Activated naive CD8-positive, alpha-beta T cell treated with anti-CD3 and anti-CD28 coated beads, Interleukin-2, amount 10 ng/mL, durations not matched to agents 7 days and 5 days (primary cell): Measurements from ENCODE around the gene CCSER1. TPM values are rescaled to one million over a fixed set of nuclear protein-coding genes. Genes with fewer than 3 reads are reported as not detected.

Experiments used
- ATAC-seq: fragments of 150-1000 bp; cut with Tn5 transposase; one replicate; pipeline ENCODE4 v1.10.0; 2021; ENCODE audit warnings: low read depth, moderate library complexity
- POLR2A ChIA-PET: fragments of 350-600 bp; sonication (Branson Sonifier 250); formaldehyde crosslinking; loops from one replicate; lab custom pipeline; 2021; ENCODE audit warnings: antibody characterized with exemption; lab: Charles Lee
- DNase-seq: peaks from one replicate; pipeline ENCODE4 v3.0.0; 2021
- H3K27ac Mint-ChIP-seq: one replicate; pipeline ENCODE4 v1.8.0; 2022; ENCODE audit warnings: mild to moderate bottlenecking, mixed read lengths
- H3K27me3 Mint-ChIP-seq: one replicate; pipeline ENCODE4 v1.8.0; 2022; ENCODE audit warnings: mild to moderate bottlenecking, moderate library complexity, mixed read lengths
- H3K36me3 Mint-ChIP-seq: one replicate; pipeline ENCODE4 v1.8.0; 2021; ENCODE audit warnings: mild to moderate bottlenecking, mixed read lengths
- H3K4me1 Mint-ChIP-seq: one replicate; pipeline ENCODE4 v1.8.0; 2021; ENCODE audit warnings: mixed read lengths
- H3K4me3 Mint-ChIP-seq: one replicate; pipeline ENCODE4 v1.8.0; 2022; ENCODE audit warnings: mild to moderate bottlenecking, moderate library complexity, mixed read lengths
- H3K9me3 Mint-ChIP-seq: one replicate; pipeline ENCODE4 v1.8.0; 2021; ENCODE audit warnings: mixed read lengths
- total RNA-seq, 2 experiments: library from RNA; stranded (reverse); gene quantifications; one replicate each; pipeline ENCODE4 v1.2.3, GENCODE V29; 2021

The CCSER1 gene
- total RNA-seq, 2 experiments from 2014 or later = 0.64 TPM; not detected in 1

DNA sequence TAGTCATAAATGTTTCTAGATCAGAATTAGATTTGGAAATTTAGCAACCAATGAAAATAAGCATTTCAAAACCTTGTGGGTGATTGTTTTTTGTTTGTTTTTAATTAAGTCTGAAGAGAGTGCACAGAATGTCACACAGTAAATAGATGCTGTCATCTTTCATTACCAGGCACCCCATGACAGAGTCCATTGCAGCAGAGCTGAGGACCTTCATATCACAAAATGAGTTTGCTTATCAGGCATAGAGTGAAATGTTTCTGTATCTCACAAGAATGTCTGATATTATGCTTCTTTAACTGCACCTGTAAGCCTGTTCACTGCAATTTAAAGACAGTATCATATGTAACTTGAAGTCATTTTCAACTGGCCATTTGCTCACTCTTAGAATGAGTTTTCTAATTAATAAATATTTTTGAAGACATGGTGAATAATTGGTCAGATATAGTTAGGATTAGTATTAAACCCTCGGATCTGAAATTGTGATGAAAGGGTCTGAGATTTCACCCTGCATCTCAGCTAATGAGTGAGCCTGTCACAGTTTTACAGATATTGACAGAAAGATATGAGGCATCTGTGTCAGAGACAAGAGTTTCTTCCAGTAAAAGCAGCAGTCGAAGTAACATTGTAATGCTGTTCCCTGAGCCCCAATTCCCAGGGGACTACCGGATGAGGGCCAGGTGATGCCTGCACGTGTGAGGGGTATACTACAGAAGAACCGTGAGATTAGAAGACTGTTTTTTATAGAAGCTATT, 416.4 kb downstream of the CCSER1 start:
- DNase-seq (no peak), ATAC-seq (no peak)
- Mint-ChIP-seq H3K4me3 (no peak overlapping the region), H3K4me1 (no peaks in the 10 kb centered on the region), H3K36me3 (no peaks in the 10 kb centered on the region), H3K27me3 (no peaks in the 10 kb centered on the region), H3K9me3 (no peaks in the 10 kb centered on the region), H3K27ac (no peak overlapping the region)
- POLR2A ChIA-PET = no interaction called here

DNA sequence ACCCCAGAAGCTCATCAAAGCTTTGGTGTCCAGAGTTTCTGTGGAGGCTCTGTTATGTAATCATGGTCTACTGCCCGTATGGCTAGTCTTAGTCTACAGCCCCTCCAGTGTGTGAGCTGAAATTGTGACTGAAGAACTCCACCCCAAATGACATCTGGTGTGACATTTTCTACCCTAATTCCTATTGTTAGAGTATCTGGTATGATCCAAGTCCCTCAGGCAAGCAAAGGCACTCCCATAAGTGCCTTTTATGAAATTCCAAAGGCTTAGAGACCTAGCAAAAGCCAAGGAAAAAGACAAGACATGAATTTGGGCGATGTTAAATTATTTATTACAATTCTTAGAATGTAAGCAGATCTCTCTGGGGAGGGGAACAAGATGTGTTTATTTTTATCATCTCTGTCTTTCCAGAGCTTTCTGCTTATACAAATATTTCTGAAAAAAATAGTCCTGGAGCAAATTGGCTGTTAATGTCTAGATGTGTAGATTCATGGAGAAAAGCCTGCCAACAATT, 417.4 kb downstream of the CCSER1 start:
- Mint-ChIP-seq H3K27ac (no peak overlapping the region), H3K9me3 (no peaks in the 10 kb centered on the region), H3K4me1 (no peaks in the 10 kb centered on the region), H3K27me3 (no peaks in the 10 kb centered on the region), H3K4me3 (no peak overlapping the region), H3K36me3 (no peaks in the 10 kb centered on the region)
- DNase-seq (no peak), ATAC-seq (no peak)
- POLR2A ChIA-PET = no interaction called here

DNA sequence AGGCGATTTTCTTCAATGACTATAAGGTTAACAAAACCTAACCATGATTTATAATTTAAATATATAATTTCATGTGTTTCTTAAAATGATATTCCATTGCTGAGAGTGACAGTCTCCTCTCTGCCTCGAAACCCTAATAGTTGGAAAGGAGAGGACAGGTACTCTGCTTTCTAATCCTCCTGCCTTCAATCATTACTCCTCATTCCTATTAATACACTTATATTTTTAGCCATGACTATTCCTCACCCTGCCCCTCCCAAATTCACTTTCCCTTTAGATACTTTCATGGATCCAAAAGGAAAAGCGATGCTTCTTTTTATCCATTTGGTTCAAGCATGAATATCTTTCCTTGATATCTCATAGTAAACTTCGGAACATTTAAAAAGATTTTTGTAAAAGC, 418.2 kb downstream of the CCSER1 start:
- DNase-seq = no peak
- no peaks in the 10 kb centered on the region for H3K27me3 Mint-ChIP-seq
- POLR2A ChIA-PET = no interaction called here
- no peaks in the 10 kb centered on the region for H3K9me3 Mint-ChIP-seq
- no peaks in the 10 kb centered on the region for H3K36me3 Mint-ChIP-seq
- no peaks in the 10 kb centered on the region for H3K4me1 Mint-ChIP-seq
- no peak for ATAC-seq
- H3K4me3 Mint-ChIP-seq = no peak overlapping the region
- H3K27ac Mint-ChIP-seq = no peak overlapping the region

DNA sequence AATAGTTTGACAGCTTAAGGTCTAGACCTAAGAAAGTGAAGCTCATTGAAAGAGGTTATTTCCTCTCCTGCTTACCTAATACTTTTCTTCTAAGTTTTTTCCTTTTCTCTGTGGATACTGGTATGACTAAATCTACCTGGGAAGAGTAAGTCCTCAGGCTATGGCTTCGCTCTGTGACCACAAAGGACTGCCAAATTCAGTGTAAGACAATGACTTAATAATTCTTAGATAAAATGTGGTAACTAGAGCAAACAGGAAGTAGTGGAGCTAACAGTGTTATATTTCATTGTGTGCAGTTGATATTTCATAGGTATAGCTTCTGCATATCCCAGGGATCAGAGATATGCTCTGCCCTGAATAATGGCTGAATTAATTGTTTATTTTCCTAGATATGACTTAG, 418.9 kb downstream of the CCSER1 start:
- Mint-ChIP-seq H3K27me3 (no peaks in the 10 kb centered on the region), H3K9me3 (no peaks in the 10 kb centered on the region), H3K4me1 (no peaks in the 10 kb centered on the region)

DNA sequence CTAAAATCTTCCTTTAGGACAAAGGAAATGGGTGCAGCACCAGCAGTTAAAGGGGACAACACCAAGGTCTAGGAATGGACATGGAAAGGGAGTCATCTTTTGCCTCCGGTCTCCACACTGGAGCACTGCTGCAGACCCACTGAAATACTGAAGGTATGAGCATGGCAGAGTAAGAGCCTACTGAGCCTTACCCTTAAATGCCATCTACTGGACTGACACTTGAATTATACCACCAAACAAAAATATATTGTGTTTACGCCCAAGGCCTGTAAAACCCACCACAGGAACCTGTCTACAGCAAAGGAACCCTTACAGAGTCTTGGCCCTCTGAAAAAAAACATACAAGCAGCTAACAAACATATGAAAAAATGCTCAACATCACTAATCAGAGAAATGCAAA, 443.4 kb downstream of the CCSER1 start:
- H3K36me3 Mint-ChIP-seq = no peaks in the 10 kb centered on the region
- H3K27me3 Mint-ChIP-seq = no peaks in the 10 kb centered on the region
- no peak for DNase-seq
- POLR2A ChIA-PET = no interaction called here
- ATAC-seq = no peak
- H3K4me1 Mint-ChIP-seq = no peaks in the 10 kb centered on the region
- H3K4me3 Mint-ChIP-seq = no peak overlapping the region
- H3K9me3 Mint-ChIP-seq = peaks cover 1% of the 10 kb centered on the region
- H3K27ac Mint-ChIP-seq = no peak overlapping the region

More for the DNA sequence above, 418.9 kb downstream of the CCSER1 start:
- DNase-seq = no peak
- POLR2A ChIA-PET = no interaction called here
- no peaks in the 10 kb centered on the region for H3K36me3 Mint-ChIP-seq
- no peak overlapping the region for H3K27ac Mint-ChIP-seq
- no peak overlapping the region for H3K4me3 Mint-ChIP-seq
- ATAC-seq = no peak

DNA sequence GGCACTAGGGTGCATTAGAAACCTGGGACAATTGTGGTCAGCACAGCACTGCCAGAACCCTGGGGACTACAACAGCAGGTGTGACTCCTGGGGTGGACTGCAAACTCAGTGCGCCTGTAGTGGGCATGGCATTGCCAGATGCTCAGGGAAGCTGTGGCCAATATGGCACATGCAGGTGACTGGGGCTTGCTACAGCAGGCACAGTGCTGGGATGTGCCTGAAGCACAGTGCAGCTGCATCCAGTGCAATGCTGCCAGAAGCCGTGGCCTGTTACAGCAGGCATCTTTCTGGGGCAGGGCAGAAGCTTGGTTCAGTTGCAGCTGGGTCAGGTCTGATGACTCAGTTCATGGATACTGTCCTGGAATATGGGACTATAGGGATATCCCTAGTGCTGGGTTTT, 445.8 kb downstream of the CCSER1 start:
- ATAC-seq = no peak

DNA sequence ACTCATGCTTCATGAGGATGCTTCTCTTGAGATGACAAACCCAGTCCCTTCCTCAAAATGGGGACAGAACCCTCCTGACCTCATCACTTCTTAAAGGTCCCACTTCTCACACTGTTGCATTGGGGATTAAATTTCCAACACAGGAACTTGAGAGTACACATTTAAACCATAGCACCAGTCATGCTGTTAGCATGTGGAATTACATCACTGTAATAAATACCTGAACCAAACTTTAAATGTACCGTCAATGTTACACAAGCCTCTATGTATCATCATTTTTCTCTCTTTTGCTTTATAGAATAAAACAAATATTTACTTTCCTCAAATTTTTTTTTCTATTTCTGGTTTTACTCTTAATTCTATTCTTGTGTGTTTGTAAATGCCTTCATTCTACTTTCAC, 448.2 kb downstream of the CCSER1 start:
- H3K9me3 Mint-ChIP-seq = peaks cover 1% of the 10 kb centered on the region
- H3K36me3 Mint-ChIP-seq = no peaks in the 10 kb centered on the region
- no peak overlapping the region for H3K27ac Mint-ChIP-seq
- no peak overlapping the region for H3K4me3 Mint-ChIP-seq
- DNase-seq (no peak), ATAC-seq (no peak)
- H3K27me3 Mint-ChIP-seq = no peaks in the 10 kb centered on the region
- H3K4me1 Mint-ChIP-seq = no peaks in the 10 kb centered on the region
- POLR2A ChIA-PET = no interaction called here

More for the DNA sequence above, 445.8 kb downstream of the CCSER1 start:
- H3K27ac Mint-ChIP-seq = no peak overlapping the region
- no peaks in the 10 kb centered on the region for H3K27me3 Mint-ChIP-seq
- no peaks in the 10 kb centered on the region for H3K36me3 Mint-ChIP-seq
- peaks cover 1% of the 10 kb centered on the region for H3K9me3 Mint-ChIP-seq
- no peaks in the 10 kb centered on the region for H3K4me1 Mint-ChIP-seq
- DNase-seq = no peak
- POLR2A ChIA-PET = no interaction called here
- no peak overlapping the region for H3K4me3 Mint-ChIP-seq

DNA sequence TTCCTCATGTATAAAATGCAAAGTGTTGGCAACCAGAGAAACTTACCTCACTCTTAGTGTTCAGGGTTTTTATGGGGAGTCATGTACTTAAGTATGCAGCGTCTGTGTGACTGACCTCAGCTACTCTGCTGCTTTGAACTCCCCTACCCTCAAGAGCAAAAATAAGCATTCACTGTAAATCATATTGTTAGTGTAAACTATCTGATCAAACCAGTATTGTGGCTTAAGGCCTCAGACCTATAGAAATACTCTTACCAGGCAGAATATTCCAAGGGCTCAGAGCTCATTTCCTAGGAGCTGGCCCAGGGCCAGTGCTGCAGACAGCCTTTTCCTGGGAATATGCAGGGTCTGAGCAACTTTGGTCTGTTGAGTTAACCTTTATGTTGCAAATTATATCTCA, 453.1 kb downstream of the CCSER1 start:
- Mint-ChIP-seq H3K4me3 (no peak overlapping the region), H3K4me1 (no peaks in the 10 kb centered on the region), H3K27me3 (no peaks in the 10 kb centered on the region), H3K9me3 (no peaks in the 10 kb centered on the region), H3K36me3 (no peaks in the 10 kb centered on the region), H3K27ac (no peak overlapping the region)
- no peak for DNase-seq
- ATAC-seq = no peak
- POLR2A ChIA-PET = no interaction called here

DNA sequence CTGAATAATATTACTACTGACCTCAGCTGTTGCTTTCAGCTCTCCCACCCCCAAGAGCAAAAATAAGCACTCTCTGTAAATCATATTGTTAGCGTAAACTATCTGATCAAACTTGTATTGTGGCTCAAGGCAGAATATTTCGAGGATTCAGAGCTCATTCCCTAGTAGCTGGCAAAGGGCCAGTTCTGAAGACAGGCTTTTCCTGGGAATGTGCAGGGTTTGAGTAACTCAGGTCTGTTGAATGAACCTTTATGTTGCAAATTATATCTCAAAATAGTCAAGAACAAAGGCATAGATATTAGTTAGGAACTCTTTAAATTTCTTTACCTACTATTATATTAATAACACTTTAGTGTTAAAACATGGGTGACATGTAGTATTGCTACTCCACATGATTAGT, 454.9 kb downstream of the CCSER1 start:
- Mint-ChIP-seq H3K4me3 (no peak overlapping the region), H3K36me3 (no peaks in the 10 kb centered on the region), H3K27ac (no peak overlapping the region), H3K27me3 (no peaks in the 10 kb centered on the region), H3K9me3 (no peaks in the 10 kb centered on the region), H3K4me1 (no peaks in the 10 kb centered on the region)
- ATAC-seq = no peak
- no peak for DNase-seq
- POLR2A ChIA-PET = no interaction called here

DNA sequence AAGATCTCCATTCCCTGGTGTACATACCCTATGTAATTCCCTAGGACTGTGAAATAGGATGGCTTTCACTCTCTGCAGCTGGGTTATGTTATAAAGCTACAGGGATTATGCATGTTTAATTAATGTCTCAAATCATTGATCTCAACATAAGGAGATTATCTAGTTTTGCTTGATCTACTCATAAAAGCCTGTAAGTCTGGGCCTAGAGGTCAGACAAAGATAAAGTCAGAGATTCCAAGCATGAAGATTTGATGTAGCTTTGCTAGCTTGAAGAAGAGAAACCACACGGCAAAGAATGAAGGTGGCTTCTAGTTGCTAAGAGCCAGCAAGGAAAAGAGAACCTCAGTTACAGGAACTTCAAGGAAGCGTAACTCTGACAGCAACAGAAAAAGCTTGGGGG, 456.9 kb downstream of the CCSER1 start:
- no peak for ATAC-seq
- Mint-ChIP-seq H3K36me3 (no peaks in the 10 kb centered on the region), H3K27ac (no peak overlapping the region), H3K4me1 (no peaks in the 10 kb centered on the region), H3K9me3 (no peaks in the 10 kb centered on the region), H3K27me3 (no peaks in the 10 kb centered on the region), H3K4me3 (no peak overlapping the region)
- DNase-seq = no peak
- POLR2A ChIA-PET = no interaction called here

DNA sequence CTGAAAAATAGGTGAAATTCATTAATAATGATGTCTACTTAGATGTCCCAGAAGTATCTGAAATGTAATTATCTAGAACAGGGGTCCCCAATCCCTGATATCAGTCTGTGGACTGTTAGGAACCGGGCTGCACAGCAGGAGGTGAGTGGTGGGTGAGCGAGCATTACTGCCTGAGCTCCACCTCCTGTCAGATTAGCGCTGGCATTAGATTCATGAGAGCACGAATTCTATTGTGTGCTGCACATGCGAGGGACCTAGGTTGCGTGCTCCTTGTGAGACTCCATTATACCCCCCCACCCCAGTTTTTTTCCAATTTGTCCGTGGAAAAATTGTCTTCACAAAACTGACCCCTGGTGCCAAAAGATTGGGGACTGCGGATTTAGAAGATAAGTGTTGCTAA, 458.8 kb downstream of the CCSER1 start:
- no peaks in the 10 kb centered on the region for H3K4me1 Mint-ChIP-seq
- H3K9me3 Mint-ChIP-seq = peaks cover 2% of the 10 kb centered on the region
- no peak overlapping the region for H3K4me3 Mint-ChIP-seq
- no peaks in the 10 kb centered on the region for H3K36me3 Mint-ChIP-seq
- DNase-seq (no peak), ATAC-seq (no peak)
- H3K27me3 Mint-ChIP-seq = no peaks in the 10 kb centered on the region
- POLR2A ChIA-PET = no interaction called here
- no peak overlapping the region for H3K27ac Mint-ChIP-seq

DNA sequence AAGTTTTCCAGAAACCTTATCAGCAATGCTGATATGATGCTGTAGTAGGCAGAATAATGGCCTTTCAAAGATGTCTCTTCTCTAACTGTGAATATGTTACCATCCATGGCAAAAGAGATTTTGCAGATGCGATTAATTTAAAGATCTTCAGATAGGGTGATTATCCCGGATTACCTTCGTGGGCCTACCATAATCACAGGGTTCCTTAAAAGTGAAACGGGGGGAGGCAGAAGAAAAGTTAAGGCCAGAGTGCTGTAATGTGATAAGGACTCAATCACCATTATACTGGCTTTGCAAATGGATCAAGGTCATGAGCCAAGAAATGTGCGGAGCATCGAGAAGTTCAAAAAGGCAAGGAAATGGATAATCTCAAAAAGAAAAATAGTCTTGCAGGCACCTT, 459.6 kb downstream of the CCSER1 start:
- DNase-seq (no peak), ATAC-seq (no peak)
- Mint-ChIP-seq H3K27me3 (no peaks in the 10 kb centered on the region), H3K4me3 (no peak overlapping the region), H3K9me3 (peaks cover 2% of the 10 kb centered on the region), H3K4me1 (no peaks in the 10 kb centered on the region), H3K36me3 (no peaks in the 10 kb centered on the region), H3K27ac (no peak overlapping the region)
- POLR2A ChIA-PET = no interaction called here

DNA sequence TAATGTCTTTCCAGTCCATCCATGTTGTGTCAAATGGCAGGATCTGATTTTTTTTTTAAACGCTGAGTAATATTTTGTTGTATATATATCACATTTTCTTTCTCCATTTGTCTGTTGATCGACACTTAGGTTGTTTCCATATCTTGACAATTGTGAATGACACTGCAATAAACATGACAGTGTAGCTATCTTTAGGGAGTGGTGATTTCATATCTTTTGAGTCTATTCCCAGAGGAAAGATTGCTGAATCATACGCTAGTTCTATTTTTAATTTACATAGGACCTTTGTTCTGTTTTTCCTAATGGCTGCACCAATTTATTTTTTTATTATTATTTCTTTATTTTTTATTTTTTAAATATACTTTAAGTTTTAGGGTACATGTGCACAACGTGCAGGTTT, 470.7 kb downstream of the CCSER1 start:
- ATAC-seq = no peak
- no peak overlapping the region for H3K27ac Mint-ChIP-seq
- no peak overlapping the region for H3K4me3 Mint-ChIP-seq
- no peak for DNase-seq
- no peaks in the 10 kb centered on the region for H3K36me3 Mint-ChIP-seq
- no peaks in the 10 kb centered on the region for H3K9me3 Mint-ChIP-seq
- H3K27me3 Mint-ChIP-seq = no peaks in the 10 kb centered on the region
- POLR2A ChIA-PET = no interaction called here
- no peaks in the 10 kb centered on the region for H3K4me1 Mint-ChIP-seq

DNA sequence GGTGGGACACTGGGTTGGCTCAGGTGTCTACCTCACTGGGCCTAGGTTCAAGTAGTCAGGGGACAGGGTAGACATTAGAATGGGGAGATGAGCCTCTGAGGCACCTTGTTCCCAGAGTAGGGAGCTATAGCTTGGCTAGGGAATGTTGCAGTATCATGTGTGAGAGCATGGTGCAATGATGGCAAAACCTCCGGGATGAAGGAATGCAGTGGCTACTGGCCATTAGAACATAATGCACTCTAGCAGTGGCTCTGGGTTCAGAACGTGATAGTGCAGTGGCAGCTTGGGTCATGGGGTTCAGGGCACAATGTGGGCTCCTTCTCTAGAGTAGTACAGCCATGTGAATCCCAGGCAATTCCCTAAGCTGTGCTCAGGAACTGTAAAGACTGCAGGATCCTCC, 471.5 kb downstream of the CCSER1 start:
- Mint-ChIP-seq H3K36me3 (no peaks in the 10 kb centered on the region), H3K27ac (no peak overlapping the region), H3K4me1 (no peaks in the 10 kb centered on the region), H3K9me3 (no peaks in the 10 kb centered on the region), H3K4me3 (no peak overlapping the region), H3K27me3 (no peaks in the 10 kb centered on the region)
- POLR2A ChIA-PET = no interaction called here
- ATAC-seq (no peak), DNase-seq (no peak)
